H1 (cell line): Measurements from ENCODE around the gene TTC38.

Source experiments
- BACH1 ChIP-seq: IDR thresholded peaks from 2 replicates; pipeline ENCODE4 v1.6.1; 2012; ENCODE audit warnings: low read length, improper control_type of control experiment
- CBX8 ChIP-seq: fragments of 300-800, 300-1000 bp; sonication (generic); IDR thresholded peaks from 2 replicates; pipeline ENCODE4 v1.7.1; 2016; ENCODE audit warnings: low read depth, low read length, borderline replicate concordance
- EP300 ChIP-seq, 2 experiments: IDR thresholded peaks; 1 replicate in 1 of 2; 2 replicates in 1 of 2; pipeline ENCODE4 v1.6.1; 2011 to 2012; ENCODE audit warnings: low read depth in 2 of 2, low read length in 2 of 2, mild to moderate bottlenecking in 2 of 2, borderline replicate concordance in 1 of 2, inconsistent platforms in 1 of 2, moderate library complexity in 1 of 2
- EZH2 ChIP-seq: fragments of 200-600 bp; sonication (generic); IDR thresholded peaks from 2 replicates; pipeline ENCODE4 v1.7.1; 2012; ENCODE audit warnings: low read depth, mild to moderate bottlenecking, moderate library complexity, low read length, inconsistent platforms; ENCODE audit not compliant: severe bottlenecking
- KDM5A ChIP-seq: fragments of 200-600 bp; IDR thresholded peaks from 2 replicates; pipeline ENCODE4 v1.7.1; 2012; ENCODE audit warnings: mild to moderate bottlenecking, low read length, inconsistent platforms, mixed read lengths
- POLR2A ChIP-seq, 2 experiments: IDR thresholded peaks; 1 replicate in 1 of 2; 2 replicates in 1 of 2; pipeline ENCODE4 v1.6.1; 2011; ENCODE audit warnings: low read depth in 2 of 2, low read length in 2 of 2, mild to moderate bottlenecking in 2 of 2; ENCODE audit errors: control extremely low read depth in 1 of 2
- POLR2AphosphoS5 ChIP-seq: IDR thresholded peaks from 2 replicates; pipeline ENCODE4 v1.6.1; 2011; ENCODE audit warnings: low read depth, low read length
- POU5F1 ChIP-seq: IDR thresholded peaks from 2 replicates; pipeline ENCODE4 v1.6.1; 2011; ENCODE audit warnings: low read depth, mild to moderate bottlenecking, low read length, moderate library complexity
- YY1 ChIP-seq: IDR thresholded peaks from 2 replicates; pipeline ENCODE4 v1.6.1; 2011; ENCODE audit warnings: low read depth, mild to moderate bottlenecking, low read length
- TF ChIP-seq, protein P1 (sequence below), 3 experiments: IDR thresholded peaks; 1 replicate in 2 of 3; 2 replicates in 1 of 3; pipeline versions ENCODE4 v1.5.1 to v1.6.1; 2011; ENCODE audit warnings: low read length in 3 of 3, mild to moderate bottlenecking in 3 of 3, inconsistent platforms in 2 of 3, low read depth in 1 of 3, moderate library complexity in 1 of 3; ENCODE audit not compliant: insufficient read depth in 1 of 3; ENCODE audit errors: control extremely low read depth in 1 of 3
- TF ChIP-seq, protein P2 (sequence below): IDR thresholded peaks from 2 replicates; pipeline ENCODE4 v1.6.1; 2011; ENCODE audit warnings: low read depth, mild to moderate bottlenecking, low read length; ENCODE audit not compliant: insufficient read depth

DNA sequence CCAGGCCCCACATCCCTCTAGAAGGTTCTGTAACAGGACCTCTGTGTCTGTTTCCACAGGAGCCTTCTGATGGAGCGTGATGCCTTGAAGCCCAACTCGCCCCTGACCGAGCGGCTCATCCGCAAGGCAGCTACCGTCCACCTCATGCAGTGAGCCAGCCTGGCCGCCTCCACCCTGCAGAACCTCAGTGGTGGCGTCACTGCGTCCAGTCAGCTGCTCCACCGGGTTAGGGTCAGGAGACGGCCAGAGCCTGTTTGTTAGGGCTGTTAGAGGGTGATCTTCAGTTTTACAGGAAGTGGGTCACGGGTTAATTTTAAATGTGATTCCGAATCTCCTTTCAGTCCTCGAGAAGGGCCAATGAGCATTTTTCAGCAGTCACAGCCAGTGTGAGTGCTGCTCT, 24.9 kb downstream of the TTC38 start:
- TF ChIP-seq CBX8 (no peak), POLR2AphosphoS5 (no peak), EP300 (IDR thresholded peaks at IDR 0.05; ENCODE audit: borderline replicate concordance in 1 of 2, low read depth in 2 of 2, low read length in 2 of 2) (no peak), POLR2A (IDR thresholded peaks at IDR 0.05; ENCODE audit: control extremely low read depth in 1 of 2, low read depth in 2 of 2, low read length in 2 of 2) (no peak), YY1 (no peak), BACH1 (no peak), POU5F1 (no peak), KDM5A (no peak), EZH2 (no peak)
- TF ChIP-seq, protein P1, sequence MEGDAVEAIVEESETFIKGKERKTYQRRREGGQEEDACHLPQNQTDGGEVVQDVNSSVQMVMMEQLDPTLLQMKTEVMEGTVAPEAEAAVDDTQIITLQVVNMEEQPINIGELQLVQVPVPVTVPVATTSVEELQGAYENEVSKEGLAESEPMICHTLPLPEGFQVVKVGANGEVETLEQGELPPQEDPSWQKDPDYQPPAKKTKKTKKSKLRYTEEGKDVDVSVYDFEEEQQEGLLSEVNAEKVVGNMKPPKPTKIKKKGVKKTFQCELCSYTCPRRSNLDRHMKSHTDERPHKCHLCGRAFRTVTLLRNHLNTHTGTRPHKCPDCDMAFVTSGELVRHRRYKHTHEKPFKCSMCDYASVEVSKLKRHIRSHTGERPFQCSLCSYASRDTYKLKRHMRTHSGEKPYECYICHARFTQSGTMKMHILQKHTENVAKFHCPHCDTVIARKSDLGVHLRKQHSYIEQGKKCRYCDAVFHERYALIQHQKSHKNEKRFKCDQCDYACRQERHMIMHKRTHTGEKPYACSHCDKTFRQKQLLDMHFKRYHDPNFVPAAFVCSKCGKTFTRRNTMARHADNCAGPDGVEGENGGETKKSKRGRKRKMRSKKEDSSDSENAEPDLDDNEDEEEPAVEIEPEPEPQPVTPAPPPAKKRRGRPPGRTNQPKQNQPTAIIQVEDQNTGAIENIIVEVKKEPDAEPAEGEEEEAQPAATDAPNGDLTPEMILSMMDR (IDR thresholded peaks at IDR 0.05; ENCODE audit: control extremely low read depth in 1 of 3, insufficient read depth in 1 of 3, low read depth in 1 of 3, low read length in 3 of 3) = no peak
- TF ChIP-seq, protein P2, sequence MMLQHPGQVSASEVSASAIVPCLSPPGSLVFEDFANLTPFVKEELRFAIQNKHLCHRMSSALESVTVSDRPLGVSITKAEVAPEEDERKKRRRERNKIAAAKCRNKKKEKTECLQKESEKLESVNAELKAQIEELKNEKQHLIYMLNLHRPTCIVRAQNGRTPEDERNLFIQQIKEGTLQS = no peak
